Natural killer cell (primary cell): ENCODE data around the gene GPX2. TPM values are rescaled to one million over a fixed set of nuclear protein-coding genes. Genes with fewer than 3 reads are reported as not detected.

Source experiments
- ATAC-seq, 3 donors: fragments of 150-1000 bp in 2 of 3; fragments of 200-7000 bp in 1 of 3; cut with Tn5 transposase; 1 replicate in 1 of 3; 2 replicates in 2 of 3; pipeline ENCODE4 v1.10.0; 2021; ENCODE audit warnings: mild to moderate bottlenecking in 2 of 3, moderate library complexity in 2 of 3
- DNase-seq, 2 donors: peaks; one replicate each; pipeline versions ENCODE4 v3.0.0 to v3.0.0-alpha.2; 2013 to 2021; ENCODE audit warnings: mixed read lengths in 1 of 2
- H3K27ac ChIP-seq: one replicate; pipeline ENCODE4 v1.5.1; 2013; ENCODE audit warnings: mild to moderate bottlenecking, low read length
- H3K27me3 ChIP-seq: one replicate; pipeline ENCODE4 v1.6.1; 2013; ENCODE audit warnings: low read length; ENCODE audit not compliant: control insufficient read depth, insufficient read depth
- H3K36me3 ChIP-seq: one replicate; pipeline ENCODE4 v1.6.1; 2013; ENCODE audit warnings: low read length; ENCODE audit not compliant: control insufficient read depth, insufficient read depth
- H3K4me1 ChIP-seq: one replicate; pipeline ENCODE4 v1.6.1; 2013; ENCODE audit warnings: low read length; ENCODE audit not compliant: control insufficient read depth, insufficient read depth
- H3K4me3 ChIP-seq: one replicate; pipeline ENCODE4 v1.5.1; 2013; ENCODE audit warnings: low read length
- H3K9me3 ChIP-seq: one replicate; pipeline ENCODE4 v1.6.1; 2013; ENCODE audit warnings: low read length; ENCODE audit not compliant: control insufficient read depth, insufficient read depth
- H3K27ac Mint-ChIP-seq, 2 donors: one replicate each; pipeline ENCODE4 v1.8.0; 2022; ENCODE audit warnings: mild to moderate bottlenecking in 2 of 2, mixed read lengths in 2 of 2, moderate library complexity in 1 of 2
- H3K27me3 Mint-ChIP-seq, 2 donors: one replicate each; pipeline ENCODE4 v1.8.0; 2022; ENCODE audit warnings: low read depth in 2 of 2, mixed read lengths in 2 of 2
- H3K36me3 Mint-ChIP-seq: one replicate; pipeline ENCODE4 v1.8.0; 2022; ENCODE audit warnings: mixed read lengths
- H3K4me1 Mint-ChIP-seq, 2 donors: one replicate each; pipeline ENCODE4 v1.8.0; 2022; ENCODE audit warnings: mixed read lengths in 2 of 2
- H3K4me3 Mint-ChIP-seq: one replicate; pipeline ENCODE4 v1.8.0; 2022; ENCODE audit warnings: mild to moderate bottlenecking, moderate library complexity, mixed read lengths
- H3K9me3 Mint-ChIP-seq, 2 donors: one replicate each; pipeline ENCODE4 v1.8.0; 2022; ENCODE audit warnings: mixed read lengths in 2 of 2
- WGBS: methylation state at CpG from one replicate; pipeline ENCODE4 v1.1.7; 2013; ENCODE audit warnings: missing lambda C conversion rate; ENCODE audit not compliant: insufficient coverage; 5-methylcytosine and 5-hydroxymethylcytosine counted together
- intact Hi-C: fragments of 100-400 bp; cut with micrococcal nuclease; formaldehyde crosslinking; loops from one replicate; pipeline ENCODE4 v1.14.2; 2022
- total RNA-seq, 4 donors: library from RNA; stranded (reverse); fragments of 120-200 nt in 1 of 4; gene quantifications; one replicate each; pipeline versions ENCODE4 v1.2.3 to v1.2.4, GENCODE V29; 2013 to 2022
- TF ChIP-seq, protein P1 (sequence below): fragments of 200-600 bp; IDR thresholded peaks from one replicate; pipeline ENCODE4 v1.8.0; 2022; ENCODE audit warnings: antibody characterized with exemption

GPX2 gene
- total RNA-seq, 3 donors from 2014 or later (not counting 1 experiment from before 2014, with no cell fraction given), result not detected

GRCh38 chr14:64954491-64955240, 12.1 kb upstream of the GPX2 start:
- 96% methylated on average over 9 of the region's 9 CpGs for WGBS
- TF ChIP-seq, protein P1, sequence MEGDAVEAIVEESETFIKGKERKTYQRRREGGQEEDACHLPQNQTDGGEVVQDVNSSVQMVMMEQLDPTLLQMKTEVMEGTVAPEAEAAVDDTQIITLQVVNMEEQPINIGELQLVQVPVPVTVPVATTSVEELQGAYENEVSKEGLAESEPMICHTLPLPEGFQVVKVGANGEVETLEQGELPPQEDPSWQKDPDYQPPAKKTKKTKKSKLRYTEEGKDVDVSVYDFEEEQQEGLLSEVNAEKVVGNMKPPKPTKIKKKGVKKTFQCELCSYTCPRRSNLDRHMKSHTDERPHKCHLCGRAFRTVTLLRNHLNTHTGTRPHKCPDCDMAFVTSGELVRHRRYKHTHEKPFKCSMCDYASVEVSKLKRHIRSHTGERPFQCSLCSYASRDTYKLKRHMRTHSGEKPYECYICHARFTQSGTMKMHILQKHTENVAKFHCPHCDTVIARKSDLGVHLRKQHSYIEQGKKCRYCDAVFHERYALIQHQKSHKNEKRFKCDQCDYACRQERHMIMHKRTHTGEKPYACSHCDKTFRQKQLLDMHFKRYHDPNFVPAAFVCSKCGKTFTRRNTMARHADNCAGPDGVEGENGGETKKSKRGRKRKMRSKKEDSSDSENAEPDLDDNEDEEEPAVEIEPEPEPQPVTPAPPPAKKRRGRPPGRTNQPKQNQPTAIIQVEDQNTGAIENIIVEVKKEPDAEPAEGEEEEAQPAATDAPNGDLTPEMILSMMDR, result no peak
- no peak overlapping the region for H3K27ac ChIP-seq
- H3K36me3 Mint-ChIP-seq, result no peaks in the 10 kb centered on the region
- H3K9me3 Mint-ChIP-seq, result no peaks in the 10 kb centered on the region
- H3K36me3 ChIP-seq, result no peaks in the 10 kb centered on the region
- ATAC-seq, result no peak
- H3K4me1 Mint-ChIP-seq, result peaks cover 5 to 7% of the 10 kb centered on the region in 2 donors
- no peaks in the 10 kb centered on the region for H3K4me1 ChIP-seq
- H3K27ac Mint-ChIP-seq, result no peak overlapping the region
- H3K4me3 ChIP-seq, result no peak overlapping the region
- H3K27me3 ChIP-seq, result no peaks in the 10 kb centered on the region
- no peaks in the 10 kb centered on the region for H3K9me3 ChIP-seq
- H3K27me3 Mint-ChIP-seq, result no peaks in the 10 kb centered on the region
- intact Hi-C loops, result no loop called here
- DNase-seq, result no peak
- no peak overlapping the region for H3K4me3 Mint-ChIP-seq

DNA sequence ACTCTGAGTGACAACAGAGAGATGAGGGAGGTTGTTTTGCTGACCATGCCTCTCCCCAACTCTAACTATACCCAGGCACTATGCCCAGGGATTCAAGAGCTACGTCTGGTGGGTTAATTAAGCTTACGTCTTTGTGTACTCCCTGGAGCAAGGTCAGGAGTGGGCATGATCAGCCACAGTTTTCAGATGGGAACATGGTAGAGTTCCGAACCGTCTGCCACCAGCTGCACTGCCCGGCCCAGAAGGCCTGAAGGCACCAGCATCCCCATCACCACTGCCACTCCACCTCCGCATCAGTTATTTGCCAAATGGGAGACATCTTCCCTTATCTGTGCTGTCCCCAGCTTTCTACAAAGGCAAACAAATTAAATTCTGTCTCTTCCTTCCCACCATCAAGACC, 11.1 kb upstream of the GPX2 start:
- H3K4me3 ChIP-seq, result no peak overlapping the region
- no peak overlapping the region for H3K4me3 Mint-ChIP-seq
- no peaks in the 10 kb centered on the region for H3K9me3 Mint-ChIP-seq
- H3K27ac ChIP-seq, result no peak overlapping the region
- ATAC-seq (no peak), DNase-seq (no peak)
- no peaks in the 10 kb centered on the region for H3K4me1 ChIP-seq
- no peaks in the 10 kb centered on the region for H3K36me3 Mint-ChIP-seq
- TF ChIP-seq, protein P1, result no peak
- no peaks in the 10 kb centered on the region for H3K36me3 ChIP-seq
- H3K27ac Mint-ChIP-seq, result no peak overlapping the region
- WGBS, result 98% methylated on average over 6 of the region's 6 CpGs
- intact Hi-C loops, result no loop called here
- H3K27me3 Mint-ChIP-seq, result no peaks in the 10 kb centered on the region
- no peaks in the 10 kb centered on the region for H3K27me3 ChIP-seq
- H3K4me1 Mint-ChIP-seq, result peaks cover 7 to 8% of the 10 kb centered on the region in 2 donors
- no peaks in the 10 kb centered on the region for H3K9me3 ChIP-seq

DNA sequence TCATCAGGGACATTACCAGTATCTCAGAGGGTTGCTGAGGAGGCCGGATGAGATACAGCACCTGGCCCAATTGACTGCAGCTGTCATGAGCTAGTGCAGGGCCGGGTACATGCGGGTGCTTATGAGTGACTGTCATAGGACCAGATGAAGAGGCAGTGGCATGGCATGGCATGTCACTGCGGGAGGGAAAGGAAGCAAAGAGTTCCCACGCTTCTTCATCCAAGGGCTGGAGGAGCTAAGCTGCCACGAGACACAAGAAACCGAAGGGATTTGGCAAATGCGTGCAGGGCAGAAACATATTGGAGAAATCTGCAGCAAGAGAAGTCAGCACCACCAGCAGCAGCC, 10.7 kb upstream of the GPX2 start:
- intact Hi-C loops, result no loop called here
- H3K36me3 Mint-ChIP-seq, result no peaks in the 10 kb centered on the region
- H3K4me1 Mint-ChIP-seq, result peaks cover 7 to 10% of the 10 kb centered on the region in 2 donors
- Histone ChIP-seq H3K27ac (no peak overlapping the region), H3K27me3 (no peaks in the 10 kb centered on the region), H3K4me1 (no peaks in the 10 kb centered on the region), H3K4me3 (no peak overlapping the region), H3K9me3 (no peaks in the 10 kb centered on the region), H3K36me3 (no peaks in the 10 kb centered on the region)
- ATAC-seq, result no peak
- H3K4me3 Mint-ChIP-seq, result no peak overlapping the region
- no peaks in the 10 kb centered on the region for H3K9me3 Mint-ChIP-seq
- 96% methylated on average over 8 of the region's 8 CpGs for WGBS
- no peaks in the 10 kb centered on the region for H3K27me3 Mint-ChIP-seq
- DNase-seq, result no peak
- H3K27ac Mint-ChIP-seq, result no peak overlapping the region
- TF ChIP-seq, protein P1, result no peak
